Transverse colon (tissue), 4 donors: ENCODE results near the gene SAMD14. TPM values are rescaled to one million over a fixed set of nuclear protein-coding genes. Genes with fewer than 3 reads are reported as not detected.

ENCODE experiments used
- DNase-seq: peaks from one replicate; pipeline ENCODE4 v3.0.0-alpha.2; 2019
- H3K27ac ChIP-seq, 4 donors: fragments of 200-600 bp; sonication (generic); 2 replicates each; pipeline ENCODE4 v1.5.1; 2016 to 2018; ENCODE audit warnings: inconsistent platforms in 4 of 4
- H3K27me3 ChIP-seq: fragments of 200-600 bp; sonication (generic); 2 replicates; pipeline ENCODE4 v1.5.1; 2017; ENCODE audit warnings: inconsistent platforms
- H3K36me3 ChIP-seq, 4 donors: fragments of 200-600 bp; sonication (generic); 2 replicates each; pipeline ENCODE4 v1.5.1; 2017 to 2019; ENCODE audit warnings: inconsistent platforms in 4 of 4
- H3K4me1 ChIP-seq, 4 donors: fragments of 200-600 bp; sonication (generic); 2 replicates each; pipeline ENCODE4 v1.5.1; 2017 to 2020; ENCODE audit warnings: inconsistent platforms in 4 of 4
- H3K4me3 ChIP-seq, 4 donors: fragments of 200-600 bp; sonication (generic); 1 replicate in 1 of 4; 2 replicates in 3 of 4; pipeline versions ENCODE4 v1.5.1 to v1.6.1; 2017 to 2019; ENCODE audit warnings: inconsistent platforms in 4 of 4
- H3K9me3 ChIP-seq, 2 donors: fragments of 200-600 bp; sonication (generic); 2 replicates each; pipeline ENCODE4 v1.5.1; 2017 to 2019; ENCODE audit warnings: inconsistent platforms in 2 of 2
- EP300 ChIP-seq: sonication (generic); formaldehyde crosslinking; IDR thresholded peaks from one replicate; pipeline ENCODE4 v1.6.1; 2017; ENCODE audit warnings: antibody characterized with exemption, low read depth
- POLR2A ChIP-seq: fragments of 450-650 bp; IDR thresholded peaks from one replicate; pipeline ENCODE4 v1.6.1; 2016; ENCODE audit warnings: antibody characterized with exemption, mild to moderate bottlenecking, moderate library complexity
- POLR2AphosphoS5 ChIP-seq, 3 donors: sonication (generic); formaldehyde crosslinking; IDR thresholded peaks; one replicate each; pipeline ENCODE4 v1.6.1; 2016; ENCODE audit warnings: antibody characterized with exemption in 3 of 3
- WGBS, 2 donors: methylation state at CpG; one replicate each; pipeline ENCODE4 v1.1.5; 2018; ENCODE audit warnings: low coverage in 1 of 2; 5-methylcytosine and 5-hydroxymethylcytosine counted together
- in situ Hi-C, 4 donors: fragments of 200-750 bp; cut with MboI; loops; one replicate each; pipeline versions ENCODE4 v1.15.0 to v1.15.1; 2017; ENCODE audit warnings: low sequenced_read_pairs in 3 of 4, low pct_ligation_motif_present in 1 of 4, low pct_unique_long_range_greater_than_20kb in 1 of 4
- intact Hi-C: fragments of 100-400 bp; cut with DNase I; formaldehyde crosslinking; loops from one replicate; pipeline ENCODE4 v1.15.1; 2023; ENCODE audit warnings: low total_unique reads
- total RNA-seq, 4 donors: library from RNA; depleted of rRNA; stranded (reverse); fragments of >200 nt; gene quantifications; one replicate each; pipeline ENCODE4 v1.1.0, GENCODE V29; 2016
- TF ChIP-seq, protein P1 (sequence below), 5 experiments: fragments of 200-600 bp in 3 of 5; fragments of 450-650 bp in 2 of 5; sonication (generic) in 3 of 5; IDR thresholded peaks; 1 replicate in 2 of 5; 2 replicates in 3 of 5; pipeline ENCODE4 v1.5.1; 2016 to 2017; ENCODE audit warnings: antibody characterized with exemption in 5 of 5, inconsistent platforms in 3 of 5, mild to moderate bottlenecking in 2 of 5, moderate library complexity in 1 of 5

SAMD14 gene
- total RNA-seq, 4 donors from 2014 or later, result 0.14 to 1.8 (median 0.32) TPM; not detected in 1

DNA sequence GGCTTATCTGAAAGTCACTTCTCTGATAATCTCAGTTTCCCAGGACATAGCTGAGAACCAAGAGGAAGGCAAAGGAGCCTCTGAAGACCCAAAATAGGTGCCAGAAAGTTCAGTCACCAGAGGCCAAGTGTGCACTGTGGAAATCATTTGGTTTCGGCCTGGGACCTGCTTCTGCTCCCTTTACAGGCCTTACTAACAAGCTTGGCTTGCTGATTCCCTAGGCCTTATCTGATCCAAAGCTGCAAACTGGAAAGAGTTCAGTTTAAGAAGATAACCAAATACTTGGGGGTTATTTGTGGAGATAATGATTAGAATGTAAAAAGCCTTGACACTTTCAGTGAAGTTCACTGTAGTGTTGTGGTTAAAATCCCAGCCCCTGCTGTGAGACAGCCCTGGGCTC is 57.0 kb downstream of the SAMD14 start:
- TF ChIP-seq EP300 (no peak), POLR2A (no peak)
- TF ChIP-seq, protein P1, sequence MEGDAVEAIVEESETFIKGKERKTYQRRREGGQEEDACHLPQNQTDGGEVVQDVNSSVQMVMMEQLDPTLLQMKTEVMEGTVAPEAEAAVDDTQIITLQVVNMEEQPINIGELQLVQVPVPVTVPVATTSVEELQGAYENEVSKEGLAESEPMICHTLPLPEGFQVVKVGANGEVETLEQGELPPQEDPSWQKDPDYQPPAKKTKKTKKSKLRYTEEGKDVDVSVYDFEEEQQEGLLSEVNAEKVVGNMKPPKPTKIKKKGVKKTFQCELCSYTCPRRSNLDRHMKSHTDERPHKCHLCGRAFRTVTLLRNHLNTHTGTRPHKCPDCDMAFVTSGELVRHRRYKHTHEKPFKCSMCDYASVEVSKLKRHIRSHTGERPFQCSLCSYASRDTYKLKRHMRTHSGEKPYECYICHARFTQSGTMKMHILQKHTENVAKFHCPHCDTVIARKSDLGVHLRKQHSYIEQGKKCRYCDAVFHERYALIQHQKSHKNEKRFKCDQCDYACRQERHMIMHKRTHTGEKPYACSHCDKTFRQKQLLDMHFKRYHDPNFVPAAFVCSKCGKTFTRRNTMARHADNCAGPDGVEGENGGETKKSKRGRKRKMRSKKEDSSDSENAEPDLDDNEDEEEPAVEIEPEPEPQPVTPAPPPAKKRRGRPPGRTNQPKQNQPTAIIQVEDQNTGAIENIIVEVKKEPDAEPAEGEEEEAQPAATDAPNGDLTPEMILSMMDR (IDR thresholded peaks at IDR 0.05), result no peak
- Histone ChIP-seq H3K36me3 (peaks cover 0 to 52% (median 8%) of the 10 kb centered on the region in 4 donors), H3K4me1 (no peaks in the 10 kb centered on the region), H3K27ac (no peak overlapping the region), H3K27me3 (no peaks in the 10 kb centered on the region), H3K4me3 (no peak overlapping the region), H3K9me3 (no peaks in the 10 kb centered on the region)
- intact Hi-C loops (loop anchor here (10.0 kb wide), 1 partner anchor 208 kb away; no protein-coding TSS in a partner anchor), in situ Hi-C loops (no loop called here)
- DNase-seq, result no peak
- WGBS, 2 donors, result 100% methylated on average over 1 of the region's 1 CpG; no CpG with 5 or more reads in 1 of the 2 donors

DNA sequence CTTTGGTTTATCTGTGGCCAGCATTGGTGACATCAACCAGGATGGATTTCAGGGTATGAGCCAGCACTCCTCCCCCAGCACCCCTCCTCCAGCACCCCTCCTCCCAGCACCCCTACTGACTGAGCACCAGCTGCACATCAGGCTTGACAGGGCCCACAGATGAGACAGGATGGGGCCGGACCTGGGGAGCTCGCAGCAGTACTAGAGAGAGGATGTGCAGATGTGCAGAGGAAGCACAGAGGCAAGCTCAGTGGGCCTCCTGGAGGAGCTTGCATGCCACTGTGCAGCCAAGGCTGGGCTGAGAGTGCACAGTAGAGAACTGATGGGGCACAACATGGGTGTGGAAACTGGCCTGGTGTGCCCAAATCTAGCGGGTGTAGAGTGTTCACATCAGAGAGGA is 57.8 kb downstream of the SAMD14 start:
- no peak overlapping the region for H3K27ac ChIP-seq
- no peaks in the 10 kb centered on the region for H3K27me3 ChIP-seq
- H3K4me3 ChIP-seq, result no peak overlapping the region
- no peak for DNase-seq
- in situ Hi-C loops (no loop called here), intact Hi-C loops (loop anchor here (10.0 kb wide), 1 partner anchor 207 kb away; no protein-coding TSS in a partner anchor)
- no peaks in the 10 kb centered on the region for H3K9me3 ChIP-seq
- no peak for TF ChIP-seq POLR2A
- no peak for TF ChIP-seq POLR2AphosphoS5 (IDR thresholded peaks at IDR 0.05)
- TF ChIP-seq EP300, result no peak
- TF ChIP-seq, protein P1 (IDR thresholded peaks at IDR 0.05), result no peak
- 81 to 100% methylated on average over 1 to 3 of the region's 3 CpGs for WGBS, 2 donors
- H3K36me3 ChIP-seq, result peaks cover 0 to 44% (median 8%) of the 10 kb centered on the region in 4 donors
- no peaks in the 10 kb centered on the region for H3K4me1 ChIP-seq

DNA sequence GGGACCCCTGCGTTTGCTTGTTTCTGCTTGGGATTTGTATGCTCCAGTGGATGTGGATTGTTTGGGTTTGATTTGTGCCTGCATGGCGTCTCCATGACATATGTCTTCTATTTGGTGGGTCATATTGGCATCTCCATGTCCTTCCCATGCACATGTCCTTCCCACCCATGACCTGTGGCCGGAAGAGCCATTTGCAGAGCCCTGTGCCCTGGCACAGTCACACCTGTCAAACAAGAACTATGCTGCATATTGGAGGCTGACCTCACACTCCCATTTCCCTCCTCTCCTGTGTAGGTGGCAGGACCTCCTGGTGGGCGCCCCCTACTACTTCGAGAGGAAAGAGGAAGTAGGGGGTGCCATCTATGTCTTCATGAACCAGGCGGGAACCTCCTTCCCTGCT is 58.3 kb downstream of the SAMD14 start:
- no peaks in the 10 kb centered on the region for H3K4me1 ChIP-seq
- WGBS, 2 donors, result 92 to 100% methylated on average over 1 to 6 of the region's 6 CpGs
- in situ Hi-C loops, result no loop called here
- no peak for TF ChIP-seq POLR2A
- TF ChIP-seq, protein P1 (IDR thresholded peaks at IDR 0.05), result no peak
- no peak for TF ChIP-seq EP300
- TF ChIP-seq POLR2AphosphoS5 (IDR thresholded peaks at IDR 0.05), result no peak
- no peak overlapping the region for H3K27ac ChIP-seq
- H3K27me3 ChIP-seq, result no peaks in the 10 kb centered on the region
- no peak overlapping the region for H3K4me3 ChIP-seq
- H3K9me3 ChIP-seq, result no peaks in the 10 kb centered on the region
- peaks cover 0 to 40% (median 8%) of the 10 kb centered on the region in 4 donors for H3K36me3 ChIP-seq
- intact Hi-C loops, result loop anchor here (10.0 kb wide), 1 partner anchor 207 kb away; no protein-coding TSS in a partner anchor
- no peak for DNase-seq

DNA sequence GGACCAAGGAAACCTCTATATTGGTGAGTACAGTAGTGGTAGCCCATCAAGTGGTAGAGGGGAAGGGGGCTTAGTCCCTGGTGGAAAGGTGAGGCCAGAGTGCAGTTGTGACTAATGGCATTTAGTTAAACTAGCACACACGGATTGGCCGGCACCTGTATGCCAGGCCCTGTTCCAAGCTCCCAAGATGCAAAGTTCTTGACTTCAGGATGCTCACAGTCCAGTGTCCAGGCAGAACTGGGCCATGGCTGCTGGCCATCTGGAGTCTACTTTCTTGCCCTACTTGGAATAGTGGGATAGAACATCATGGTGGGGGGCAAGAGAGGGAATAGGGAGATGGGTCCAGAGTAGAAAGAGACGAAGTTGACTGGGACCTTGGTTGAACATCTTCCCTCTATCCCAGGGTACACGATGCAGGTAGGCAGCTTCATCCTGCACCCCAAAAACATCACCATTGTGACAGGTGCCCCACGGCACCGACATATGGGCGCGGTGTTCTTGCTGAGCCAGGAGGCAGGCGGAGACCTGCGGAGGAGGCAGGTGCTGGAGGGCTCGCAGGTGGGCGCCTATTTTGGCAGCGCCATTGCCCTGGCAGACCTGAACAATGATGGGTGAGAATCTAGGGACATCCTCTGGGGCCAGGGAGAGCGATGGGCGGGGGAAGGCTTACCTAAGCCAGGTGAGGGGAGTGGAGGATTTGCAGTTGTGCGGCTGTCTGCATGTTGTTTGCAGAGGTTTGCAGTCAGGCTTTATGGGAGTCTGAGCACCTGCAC is 58.9 kb downstream of the SAMD14 start:
- 92% methylated on average over 16 of the region's 16 CpGs; no CpG with 5 or more reads in 1 of the 2 donors for WGBS, 2 donors
- H3K27me3 ChIP-seq, result no peaks in the 10 kb centered on the region
- in situ Hi-C loops (no loop called here), intact Hi-C loops (loop anchor here (10.0 kb wide), 1 partner anchor 206 kb away; no protein-coding TSS in a partner anchor)
- no peaks in the 10 kb centered on the region for H3K4me1 ChIP-seq
- DNase-seq, result no peak
- no peak overlapping the region for H3K27ac ChIP-seq
- H3K9me3 ChIP-seq, result no peaks in the 10 kb centered on the region
- TF ChIP-seq, protein P1 (IDR thresholded peaks at IDR 0.05), result no peak
- TF ChIP-seq EP300 (no peak), POLR2AphosphoS5 (IDR thresholded peaks at IDR 0.05) (no peak), POLR2A (no peak)
- H3K36me3 ChIP-seq, result peaks cover 0 to 34% (median 8%) of the 10 kb centered on the region in 4 donors
- H3K4me3 ChIP-seq, result no peak overlapping the region
